ENCODE data around the gene TMEM176B.

Gene TMEM176B

GRCh38 chr7:150746921-150747320, 53.2 kb downstream of the TMEM176B start:
- no peak for DNase-seq

GRCh38 chr7:150745876-150746275, 54.3 kb downstream of the TMEM176B start:
- no peak for DNase-seq

GRCh38 chr7:150745086-150745485, 55.1 kb downstream of the TMEM176B start:
- DNase-seq: no peak

- DNase-seq: no peak
These were observed 56.0 kb downstream of the TMEM176B start for GRCh38 chr7:150744041-150744656.

- no peak for DNase-seq
These were observed 57.7 kb downstream of the TMEM176B start for GRCh38 chr7:150742286-150742968.
